HEK293 (cell line): Measurements from ENCODE around the gene CDH23.

Experiments
- AEBP2 ChIP-seq: fragments of 450-650 bp; formaldehyde crosslinking; IDR thresholded peaks from 2 replicates; pipeline ENCODE4 v1.5.1; 2016; ENCODE audit warnings: missing biosample characterization, missing genetic modification characterization, borderline replicate concordance
- BCL6B ChIP-seq: fragments of 450-650 bp; formaldehyde crosslinking; IDR thresholded peaks from 2 replicates; pipeline ENCODE4 v1.5.1; 2017; ENCODE audit warnings: missing biosample characterization, missing genetic modification characterization
- CTCF ChIP-seq: fragments of 450-650 bp; formaldehyde crosslinking; IDR thresholded peaks from 2 replicates; pipeline ENCODE4 v1.5.1; 2016; ENCODE audit warnings: missing biosample characterization, missing genetic modification characterization
- MEIS1 ChIP-seq: sonication (generic); formaldehyde crosslinking; IDR thresholded peaks from 2 replicates; pipeline ENCODE4 v1.8.1; 2022; ENCODE audit warnings: missing genetic modification reagents, mild to moderate bottlenecking, borderline replicate concordance
- SALL2 ChIP-seq: fragments of 450-650 bp; formaldehyde crosslinking; IDR thresholded peaks from 2 replicates; pipeline ENCODE4 v1.5.0; 2017; ENCODE audit warnings: missing biosample characterization, mild to moderate bottlenecking, missing genetic modification characterization, borderline replicate concordance
- ZBTB7A ChIP-seq: fragments of 450-650 bp; formaldehyde crosslinking; IDR thresholded peaks from 2 replicates; pipeline ENCODE4 v1.5.1; 2016; ENCODE audit warnings: low read depth, missing biosample characterization, missing genetic modification characterization
- ZNF16 ChIP-seq: fragments of 450-650 bp; formaldehyde crosslinking; IDR thresholded peaks from 2 replicates; pipeline ENCODE4 v1.5.1; 2016; ENCODE audit warnings: low read depth, missing biosample characterization, missing genetic modification characterization
- ZNF223 ChIP-seq: fragments of 450-650 bp; formaldehyde crosslinking; IDR thresholded peaks from 2 replicates; pipeline ENCODE4 v1.5.1; 2016; ENCODE audit warnings: missing biosample characterization, missing genetic modification characterization
- ZNF24 ChIP-seq: fragments of 450-650 bp; formaldehyde crosslinking; IDR thresholded peaks from 2 replicates; pipeline ENCODE4 v1.5.1; 2016; ENCODE audit warnings: missing biosample characterization, missing genetic modification characterization
- ZNF280C ChIP-seq: fragments of 450-650 bp; formaldehyde crosslinking; IDR thresholded peaks from 2 replicates; pipeline ENCODE4 v1.5.1; 2016; ENCODE audit warnings: missing biosample characterization, missing genetic modification characterization
- ZNF362 ChIP-seq: fragments of 450-650 bp; formaldehyde crosslinking; IDR thresholded peaks from 2 replicates; pipeline ENCODE4 v1.5.1; 2016; ENCODE audit warnings: missing biosample characterization, missing genetic modification characterization
- ZNF600 ChIP-seq: fragments of 450-650 bp; formaldehyde crosslinking; IDR thresholded peaks from 2 replicates; pipeline ENCODE4 v1.5.1; 2016; ENCODE audit warnings: missing biosample characterization, missing genetic modification characterization
- ZNF704 ChIP-seq: fragments of 450-650 bp; formaldehyde crosslinking; IDR thresholded peaks from 2 replicates; pipeline ENCODE4 v1.5.1; 2016; ENCODE audit warnings: missing biosample characterization, missing genetic modification characterization
- ZSCAN5A ChIP-seq: fragments of 450-650 bp; formaldehyde crosslinking; IDR thresholded peaks from 2 replicates; pipeline ENCODE4 v1.5.1; 2016; ENCODE audit warnings: missing biosample characterization, missing genetic modification characterization

GRCh38 chr10:71494476-71494875, 97.8 kb downstream of the CDH23 start:
- TF ChIP-seq CTCF (tag by site-specific recombination) (no peak), ZSCAN5A (tag by site-specific recombination) (no peak), BCL6B (tag by site-specific recombination) (no peak), ZNF280C (tag by site-specific recombination) (no peak), ZNF600 (tag by site-specific recombination) (no peak), ZNF223 (no peak), ZNF16 (tag by site-specific recombination) (no peak), AEBP2 (tag by site-specific recombination) (no peak), ZNF362 (tag by site-specific recombination) (no peak), MEIS1 (no peak), SALL2 (tag by site-specific recombination) (no peak), ZNF24 (tag by site-specific recombination) (no peak), ZNF704 (tag by site-specific recombination) (no peak), ZBTB7A (tag by site-specific recombination) (no peak)
